ENCODE results near the gene SLC12A1. TPM values are rescaled to one million over a fixed set of nuclear protein-coding genes. Genes with fewer than 3 reads are reported as not detected.

Gene SLC12A1
- total RNA-seq, 1 experiment from 2014 or later = not detected

GRCh38 chr15:48345516-48345915 is 139.4 kb downstream of the SLC12A1 start:
- no peaks in the 10 kb centered on the region for H3K27me3 ChIP-seq (ENCODE audit: low read length)
- H3K79me2 ChIP-seq (ENCODE audit: low read length) = no peaks in the 10 kb centered on the region
- no peak overlapping the region for H3K4me3 ChIP-seq (ENCODE audit: low read length)
- H3K36me3 ChIP-seq (ENCODE audit: insufficient read depth, low read length) = peaks cover 23% of the 10 kb centered on the region; the same call in 1 of the 2 replicates
- H3K27ac ChIP-seq (ENCODE audit: low read length) = no peak overlapping the region
- H3K4me1 ChIP-seq (ENCODE audit: low read length) = no peaks in the 10 kb centered on the region
- H3K9me2 ChIP-seq (replicated peaks; ENCODE audit: insufficient read depth, low read length) = no peaks in the 10 kb centered on the region
- H4K20me1 ChIP-seq (ENCODE audit: insufficient read depth, low read depth, low read length) = peaks cover 5% of the 10 kb centered on the region; the same call in 1 of the 2 replicates
- H3K4me2 ChIP-seq (ENCODE audit: low read depth, low read length, poor library complexity, severe bottlenecking) = no peak overlapping the region
- no peak for DNase-seq
- no peaks in the 10 kb centered on the region for H3K9me3 ChIP-seq (ENCODE audit: low read length)
- no peak overlapping the region for H3K9ac ChIP-seq (ENCODE audit: low read length)
- no peak overlapping the region for H2AFZ ChIP-seq (ENCODE audit: low read length)

- no peaks in the 10 kb centered on the region for H3K4me1 ChIP-seq (ENCODE audit: low read length)
- no peak overlapping the region for H2AFZ ChIP-seq (ENCODE audit: low read length)
- H3K79me2 ChIP-seq (ENCODE audit: low read length) = no peaks in the 10 kb centered on the region
- H3K9me3 ChIP-seq (ENCODE audit: low read length) = no peaks in the 10 kb centered on the region
- no peaks in the 10 kb centered on the region for H4K20me1 ChIP-seq (ENCODE audit: insufficient read depth, low read depth, low read length)
- H3K9me2 ChIP-seq (replicated peaks; ENCODE audit: insufficient read depth, low read length) = no peaks in the 10 kb centered on the region
- no peak overlapping the region for H3K9ac ChIP-seq (ENCODE audit: low read length)
- H3K4me2 ChIP-seq (ENCODE audit: low read depth, low read length, poor library complexity, severe bottlenecking) = no peak overlapping the region
- no peaks in the 10 kb centered on the region for H3K27me3 ChIP-seq (ENCODE audit: low read length)
- peak; percentile 87 for DNase-seq
- no peak overlapping the region for H3K4me3 ChIP-seq (ENCODE audit: low read length)
- no peaks in the 10 kb centered on the region for H3K36me3 ChIP-seq (ENCODE audit: insufficient read depth, low read length)
- H3K27ac ChIP-seq (ENCODE audit: low read length) = no peak overlapping the region
Measured at GRCh38 chr15:48352474-48353072, 146.5 kb downstream of the SLC12A1 start.

Small RNA genes within 50 kb of the gene (small RNA-seq; reads per million reads assigned to genes)
- gene RF00019 = not detected

Other genes with a start within 250 kb of the SLC12A1 start
- gene SLC24A5, start 85.3 kb upstream of the SLC12A1 start, total RNA-seq (2014; rRNA removed; shearing (Covaris generic); ENCODE audit: low replicate concordance) = not detected in 2 replicates
- 50.0 and 53.8 TPM in 2 replicates for gene MYEF2, start 28.0 kb upstream of the SLC12A1 start, total RNA-seq (2014; rRNA removed; shearing (Covaris generic); ENCODE audit: low replicate concordance)
- gene CTXN2, start 14.6 kb upstream of the SLC12A1 start, total RNA-seq (2014; rRNA removed; shearing (Covaris generic); ENCODE audit: low replicate concordance) = not detected in 2 replicates
- 147 and 155 TPM in 2 replicates for gene DUT, start 125.1 kb downstream of the SLC12A1 start, total RNA-seq (2014; rRNA removed; shearing (Covaris generic); ENCODE audit: low replicate concordance)